ENCODE data around the gene MAP3K1. TPM values are rescaled to one million over a fixed set of nuclear protein-coding genes. Genes with fewer than 3 reads are reported as not detected.
"Not testable (repeated sequence)": the region's sequence is repeated elsewhere in the genome, so short reads cannot be mapped to it uniquely, and the experiment has no call there.

MAP3K1 gene
- total and polyA plus RNA-seq, 4 donors = 2.4 to 15.4 (median 6.7) TPM

- H3K4me1 ChIP-seq (ENCODE audit: control insufficient read depth in 4 of 4, insufficient read depth in 4 of 4, low read length in 3 of 4) = peaks cover 2 to 21% (median 9%) of the 10 kb centered on the region in 4 donors
- TF ChIP-seq SP1 (IDR thresholded peaks at IDR 0.05) = no peak
- TF ChIP-seq GABPA (IDR thresholded peaks at IDR 0.05 in 1 of 2, conservative IDR thresholded peaks at IDR 0.05 in 1 of 2) = no peak
- TF ChIP-seq TAF1 (conservative IDR thresholded peaks at IDR 0.05) = no peak
- TF ChIP-seq ATF3 (IDR thresholded peaks at IDR 0.05) = no peak
- no peak for TF ChIP-seq FOXA2 (IDR thresholded peaks at IDR 0.05)
- no peak for TF ChIP-seq JUND (IDR thresholded peaks at IDR 0.05)
- TF ChIP-seq FOXA1 (IDR thresholded peaks at IDR 0.05) = no peak
- peak; percentile 34 for TF ChIP-seq YY1 (IDR thresholded peaks at IDR 0.05)
- no peak for TF ChIP-seq NR2F2 (IDR thresholded peaks at IDR 0.05)
- WGBS = 61% methylated on average over 6 of the region's 6 CpGs
- H3K9me3 ChIP-seq (ENCODE audit: control insufficient read depth in 4 of 4, low read length in 3 of 4) = no peaks in the 10 kb centered on the region
- no peaks in the 10 kb centered on the region for H3K36me3 ChIP-seq (ENCODE audit: control insufficient read depth in 4 of 4, insufficient read depth in 3 of 4, low read depth in 1 of 4, low read length in 3 of 4)
- H3K27me3 ChIP-seq (ENCODE audit: control insufficient read depth in 4 of 4, insufficient read depth in 4 of 4, low read length in 3 of 4) = no peaks in the 10 kb centered on the region
- DNase-seq (ENCODE audit: low spot score) = no peak
- H3K27ac ChIP-seq (ENCODE audit: low read depth in 1 of 2, low read length in 2 of 2) = no peak overlapping the region
- peak overlapping the region; percentile 12 to 45 for H3K9ac ChIP-seq (ENCODE audit: low read depth in 1 of 2, low read length in 2 of 2)
- H3K4me3 ChIP-seq (ENCODE audit: low read depth in 1 of 3, low read length in 3 of 3) = no peak overlapping the region
These were observed 3.9 kb downstream of the MAP3K1 start for GRCh38 chr5:56819060-56819881.

GRCh38 chr5:56821868-56822267 is 6.5 kb downstream of the MAP3K1 start:
- not testable (repeated sequence) for H3K9me3 ChIP-seq (ENCODE audit: control insufficient read depth in 4 of 4, low read length in 3 of 4); H3K36me3 ChIP-seq (ENCODE audit: control insufficient read depth in 4 of 4, insufficient read depth in 3 of 4, low read depth in 1 of 4, low read length in 3 of 4); H3K4me3 ChIP-seq (ENCODE audit: low read depth in 1 of 3, low read length in 3 of 3); H3K9ac ChIP-seq (ENCODE audit: low read depth in 1 of 2, low read length in 2 of 2); DNase-seq (ENCODE audit: low spot score); H3K27ac ChIP-seq (ENCODE audit: low read depth in 1 of 2, low read length in 2 of 2); H3K27me3 ChIP-seq (ENCODE audit: control insufficient read depth in 4 of 4, insufficient read depth in 4 of 4, low read length in 3 of 4)
- 89% methylated on average over 5 of the region's 5 CpGs for WGBS
- H3K4me1 ChIP-seq (ENCODE audit: control insufficient read depth in 4 of 4, insufficient read depth in 4 of 4, low read length in 3 of 4) = peaks cover 2 to 31% (median 8%) of the 10 kb centered on the region in 4 donors

GRCh38 chr5:56822981-56823380 is 7.6 kb downstream of the MAP3K1 start:
- TF ChIP-seq HNF4A (conservative IDR thresholded peaks at IDR 0.05) (no peak), REST (IDR thresholded peaks at IDR 0.05) (no peak), ZBTB33 (IDR thresholded peaks at IDR 0.05) (no peak), EGR1 (IDR thresholded peaks at IDR 0.05; ENCODE audit: low read depth in 2 of 2) (no peak), TAF1 (conservative IDR thresholded peaks at IDR 0.05) (no peak)
- DNase-seq (ENCODE audit: low spot score) = no peak
- Histone ChIP-seq H3K36me3 (ENCODE audit: control insufficient read depth in 4 of 4, insufficient read depth in 3 of 4, low read depth in 1 of 4, low read length in 3 of 4) (no peaks in the 10 kb centered on the region), H3K9ac (ENCODE audit: low read depth in 1 of 2, low read length in 2 of 2) (no peak overlapping the region), H3K9me3 (ENCODE audit: control insufficient read depth in 4 of 4, low read length in 3 of 4) (no peaks in the 10 kb centered on the region), H3K27me3 (ENCODE audit: control insufficient read depth in 4 of 4, insufficient read depth in 4 of 4, low read length in 3 of 4) (no peaks in the 10 kb centered on the region), H3K4me1 (ENCODE audit: control insufficient read depth in 4 of 4, insufficient read depth in 4 of 4, low read length in 3 of 4) (peaks cover 1 to 21% (median 3%) of the 10 kb centered on the region in 4 donors), H3K27ac (ENCODE audit: low read depth in 1 of 2, low read length in 2 of 2) (no peak overlapping the region), H3K4me3 (ENCODE audit: low read depth in 1 of 3, low read length in 3 of 3) (no peak overlapping the region)
- WGBS = 71% methylated on average over 6 of the region's 6 CpGs
